Measurements from ENCODE around the gene NRXN3. TPM values are rescaled to one million over a fixed set of nuclear protein-coding genes. Genes with fewer than 3 reads are reported as not detected.

Gene NRXN3
- total RNA-seq, 1 donor, result 2.5 TPM

- Histone ChIP-seq H3K4me3 (ENCODE audit: insufficient read depth, low read length) (no peak overlapping the region), H3K4me2 (ENCODE audit: insufficient read depth, low read length) (no peak overlapping the region)
- DNase-seq (ENCODE audit: insufficient read length, low spot score, missing footprints), result no peak
Measured at GRCh38 chr14:78983126-78983525, 813.0 kb downstream of the NRXN3 start.

GRCh38 chr14:78985668-78986381 lies 815.7 kb downstream of the NRXN3 start:
- no peak overlapping the region for H3K4me2 ChIP-seq (ENCODE audit: insufficient read depth, low read length)
- DNase-seq (ENCODE audit: insufficient read length, low spot score, missing footprints), result no peak
- H3K27ac ChIP-seq (ENCODE audit: low read depth, low read length), result no peak overlapping the region

More at GRCh38 chr14:78983126-78983525, 813.0 kb downstream of the NRXN3 start:
- no peak for TF ChIP-seq CTCF (IDR thresholded peaks at IDR 0.05; ENCODE audit: extremely low read depth, low read depth, low read length)
- no peaks in the 10 kb centered on the region for H3K27me3 ChIP-seq (ENCODE audit: insufficient read depth, low read length)
- peak overlapping the region; percentile 47 for H3K27ac ChIP-seq (ENCODE audit: low read depth, low read length)
- peaks cover 3% of the 10 kb centered on the region for H3K4me1 ChIP-seq (ENCODE audit: insufficient read depth, low read length)
- H3K9me3 ChIP-seq (ENCODE audit: low read depth, low read length), result no peaks in the 10 kb centered on the region
- no peaks in the 10 kb centered on the region for H3K36me3 ChIP-seq (ENCODE audit: insufficient read depth, low read length)
- no peak overlapping the region for H2AFZ ChIP-seq (ENCODE audit: low read length)
- no peaks in the 10 kb centered on the region for H3K79me2 ChIP-seq (ENCODE audit: insufficient read depth, low read length)
- no peaks in the 10 kb centered on the region for H4K20me1 ChIP-seq (ENCODE audit: insufficient read depth, low read length)

GRCh38 chr14:78986989-78987388 lies 816.8 kb downstream of the NRXN3 start:
- Histone ChIP-seq H3K27ac (ENCODE audit: low read depth, low read length) (no peak overlapping the region), H3K4me3 (ENCODE audit: insufficient read depth, low read length) (no peak overlapping the region)

More at GRCh38 chr14:78985668-78986381, 815.7 kb downstream of the NRXN3 start:
- Histone ChIP-seq H3K27me3 (ENCODE audit: insufficient read depth, low read length) (no peaks in the 10 kb centered on the region), H3K79me2 (ENCODE audit: insufficient read depth, low read length) (no peaks in the 10 kb centered on the region), H3K4me3 (ENCODE audit: insufficient read depth, low read length) (no peak overlapping the region), H4K20me1 (ENCODE audit: insufficient read depth, low read length) (no peaks in the 10 kb centered on the region), H3K36me3 (ENCODE audit: insufficient read depth, low read length) (no peaks in the 10 kb centered on the region), H3K9me3 (ENCODE audit: low read depth, low read length) (no peaks in the 10 kb centered on the region), H3K4me1 (ENCODE audit: insufficient read depth, low read length) (peaks cover 5% of the 10 kb centered on the region), H2AFZ (ENCODE audit: low read length) (no peak overlapping the region)
- TF ChIP-seq CTCF (IDR thresholded peaks at IDR 0.05; ENCODE audit: extremely low read depth, low read depth, low read length), result no peak

More at GRCh38 chr14:78986989-78987388, 816.8 kb downstream of the NRXN3 start:
- no peaks in the 10 kb centered on the region for H3K79me2 ChIP-seq (ENCODE audit: insufficient read depth, low read length)
- H3K9me3 ChIP-seq (ENCODE audit: low read depth, low read length), result no peaks in the 10 kb centered on the region
- H3K27me3 ChIP-seq (ENCODE audit: insufficient read depth, low read length), result no peaks in the 10 kb centered on the region
- H3K4me2 ChIP-seq (ENCODE audit: insufficient read depth, low read length), result no peak overlapping the region
- H3K36me3 ChIP-seq (ENCODE audit: insufficient read depth, low read length), result no peaks in the 10 kb centered on the region
- no peak overlapping the region for H2AFZ ChIP-seq (ENCODE audit: low read length)
- peaks cover 5% of the 10 kb centered on the region for H3K4me1 ChIP-seq (ENCODE audit: insufficient read depth, low read length)
- no peak for TF ChIP-seq CTCF (IDR thresholded peaks at IDR 0.05; ENCODE audit: extremely low read depth, low read depth, low read length)
- no peak for DNase-seq (ENCODE audit: insufficient read length, low spot score, missing footprints)
- H4K20me1 ChIP-seq (ENCODE audit: insufficient read depth, low read length), result no peaks in the 10 kb centered on the region

Measured in osteoblast (primary cell).